NT2/D1 (cell line): ENCODE results near the gene LCE2B.

ENCODE experiments used
- SUZ12 ChIP-seq: IDR thresholded peaks from 2 replicates; pipeline ENCODE4 v1.6.1; 2011; ENCODE audit not compliant: insufficient read length, insufficient read depth; ENCODE audit errors: extremely low read depth
- YY1 ChIP-seq: IDR thresholded peaks from 2 replicates; pipeline ENCODE4 v1.6.1; 2011; ENCODE audit not compliant: insufficient read length, insufficient read depth

DNA sequence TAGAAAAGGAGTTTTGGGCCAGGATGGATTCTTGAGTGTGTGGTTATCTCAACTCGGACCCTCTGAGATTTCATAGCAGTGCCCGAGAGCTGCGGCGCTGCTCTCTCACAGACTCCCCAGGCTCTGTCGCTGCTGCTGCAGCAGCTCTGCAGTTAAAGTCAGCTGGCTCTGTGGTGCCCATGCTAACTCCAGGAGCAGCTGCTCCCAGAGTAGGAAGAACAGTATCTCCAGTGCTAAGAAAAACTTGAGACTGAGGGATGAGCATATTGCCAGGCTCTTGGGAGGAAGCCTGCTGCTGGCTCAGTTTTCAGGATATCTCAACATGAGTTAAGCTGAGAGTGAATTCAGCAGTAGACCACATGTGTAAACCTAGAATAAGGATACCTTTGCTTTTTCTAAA lies 18.3 kb upstream of the LCE2B start:
- TF ChIP-seq YY1 = no peak
- no peak for TF ChIP-seq SUZ12
